Stimulated activated CD4-positive, alpha-beta T cell treated with anti-CD3 and anti-CD28 coated beads, TNF-alpha, amount 100 ng/mL, for 4 hours (primary cell): ENCODE data around the gene FCGBP.
A peak's percentile ranks its signal among the peaks of the same experiment; 100 is the strongest.
"Not testable (repeated sequence)": the region's sequence is repeated elsewhere in the genome, so short reads cannot be mapped to it uniquely, and the experiment has no call there.

Experiments used
- DNase-seq, 3 experiments: peaks; one replicate each; pipeline ENCODE4 v3.0.0-alpha.2; 2020; ENCODE audit warnings: low read depth in 3 of 3

The FCGBP gene

DNA sequence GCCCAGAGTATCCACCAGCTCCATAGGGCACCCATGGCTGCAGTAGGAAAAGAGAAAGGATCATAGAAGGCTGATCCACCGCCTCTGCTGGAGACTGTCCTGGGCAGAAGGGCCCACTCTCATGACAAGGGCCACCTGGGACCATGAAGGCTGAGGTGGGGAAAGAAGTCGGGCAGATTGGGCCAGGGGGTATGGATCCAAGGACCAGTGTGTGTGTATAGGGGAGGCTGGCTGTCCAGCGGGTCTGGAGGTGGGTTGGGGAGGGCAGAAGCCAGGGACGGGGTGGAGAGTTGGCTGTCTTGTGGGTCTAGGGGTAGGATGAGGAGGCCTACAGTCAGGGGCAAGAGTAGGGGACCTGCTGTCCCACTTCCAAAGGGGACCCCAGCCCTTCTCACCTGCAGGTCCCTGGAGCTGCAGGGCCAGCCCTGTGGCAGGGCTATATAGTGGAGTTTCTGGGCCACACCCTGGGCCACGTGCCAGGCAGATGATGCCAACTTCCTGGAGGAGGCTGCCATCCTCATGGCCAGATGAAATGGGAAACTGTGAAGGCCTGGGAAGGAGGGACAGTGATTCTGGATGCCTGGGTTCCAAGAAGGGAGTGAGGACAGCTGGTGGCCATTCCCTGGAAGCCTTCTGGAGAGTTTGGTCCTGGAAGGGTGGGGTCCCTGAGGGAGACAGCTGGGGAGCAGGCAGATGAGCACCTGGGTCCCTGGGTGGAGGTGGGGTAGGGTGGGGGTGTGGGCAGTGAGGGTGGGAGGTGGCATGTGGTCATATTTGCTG lies at the start of gene FCGBP:
Gene FCGBP, minus strand, starts transcription at position 51 of the 780 bp plus-strand sequence.
- DNase-seq = no peak

DNA sequence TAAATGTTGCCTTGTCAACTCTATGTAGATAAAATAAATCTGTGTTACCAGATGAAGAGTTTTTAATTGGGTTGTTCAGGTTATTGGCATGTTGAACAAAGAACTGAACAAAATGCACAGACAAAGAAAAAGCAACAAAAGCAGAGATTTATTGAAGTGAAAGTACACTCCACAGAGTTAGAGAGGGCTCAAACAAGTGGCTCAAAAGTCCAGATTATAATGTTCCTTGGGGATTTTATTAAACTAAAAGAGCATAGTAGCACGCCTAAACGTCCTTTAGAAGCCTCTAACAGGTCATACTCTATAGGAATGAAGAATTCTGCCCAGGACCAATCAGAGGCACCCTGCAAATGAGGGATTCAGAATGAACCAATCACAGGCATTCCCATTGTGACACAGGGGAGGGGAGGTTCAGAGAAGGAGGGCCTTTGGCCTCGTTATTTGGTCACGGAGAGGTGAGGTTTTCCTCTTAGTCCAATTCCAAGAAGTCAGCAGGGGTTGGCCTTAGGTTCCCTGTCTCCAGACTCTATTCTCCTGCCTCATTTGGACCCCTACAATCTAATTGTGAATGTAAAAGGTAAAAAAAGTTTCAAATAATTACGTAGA lies 49.4 kb upstream of the FCGBP start:
- DNase-seq = no peak

DNA sequence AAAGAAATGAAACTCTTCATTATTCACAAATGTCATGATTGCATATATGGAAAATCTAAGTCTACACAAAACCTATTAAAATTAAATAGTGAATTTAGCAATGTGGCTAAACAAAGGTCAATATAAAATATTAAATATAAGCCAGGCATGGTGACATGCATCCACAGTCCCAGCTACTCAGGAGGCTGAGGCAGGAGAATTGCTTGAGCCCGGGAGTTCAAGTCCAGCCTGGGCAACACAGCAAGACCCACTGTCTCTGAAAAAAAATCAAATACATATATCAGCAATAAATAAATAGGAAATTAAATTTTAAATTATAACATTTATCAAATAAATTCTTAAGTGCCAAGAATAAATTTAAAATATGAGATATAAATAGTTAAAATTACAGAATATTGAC lies 48.4 kb upstream of the FCGBP start:
- no peak for DNase-seq

DNA sequence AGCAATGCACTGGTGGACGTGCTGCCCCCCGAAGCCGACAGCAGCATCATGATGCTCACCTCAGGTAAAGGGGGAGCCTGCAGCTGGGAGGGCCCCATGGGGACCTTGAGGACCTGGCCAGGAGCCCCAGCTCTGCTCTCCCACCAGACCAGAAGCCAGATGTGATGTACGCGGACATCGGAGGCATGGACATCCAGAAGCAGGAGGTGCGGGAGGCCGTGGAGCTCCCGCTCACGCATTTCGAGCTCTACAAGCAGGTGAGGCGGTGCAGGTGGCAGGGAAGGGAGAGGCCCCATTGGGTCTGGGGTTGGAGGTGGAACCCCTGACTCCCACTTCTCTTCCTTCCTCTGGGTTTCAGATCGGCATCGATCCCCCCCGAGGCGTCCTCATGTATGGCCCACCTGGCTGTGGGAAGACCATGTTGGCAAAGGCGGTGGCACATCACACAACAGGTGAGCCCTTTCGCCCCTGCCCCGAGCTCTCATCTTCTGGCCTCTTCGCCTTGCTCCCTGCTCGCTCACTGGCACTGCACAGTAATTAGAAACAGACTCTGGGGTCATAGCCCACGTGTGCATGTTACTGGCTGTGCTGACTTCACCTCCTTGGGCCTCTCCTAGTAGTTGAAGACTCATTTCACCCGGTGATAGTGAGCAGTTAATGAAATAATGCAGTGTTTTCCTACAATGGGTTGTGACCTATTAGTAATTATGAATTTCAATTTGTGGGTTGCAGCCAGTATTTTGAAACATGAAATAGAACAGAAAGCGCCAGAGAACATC lies 40.1 kb upstream of the FCGBP start:
- no peak for DNase-seq

DNA sequence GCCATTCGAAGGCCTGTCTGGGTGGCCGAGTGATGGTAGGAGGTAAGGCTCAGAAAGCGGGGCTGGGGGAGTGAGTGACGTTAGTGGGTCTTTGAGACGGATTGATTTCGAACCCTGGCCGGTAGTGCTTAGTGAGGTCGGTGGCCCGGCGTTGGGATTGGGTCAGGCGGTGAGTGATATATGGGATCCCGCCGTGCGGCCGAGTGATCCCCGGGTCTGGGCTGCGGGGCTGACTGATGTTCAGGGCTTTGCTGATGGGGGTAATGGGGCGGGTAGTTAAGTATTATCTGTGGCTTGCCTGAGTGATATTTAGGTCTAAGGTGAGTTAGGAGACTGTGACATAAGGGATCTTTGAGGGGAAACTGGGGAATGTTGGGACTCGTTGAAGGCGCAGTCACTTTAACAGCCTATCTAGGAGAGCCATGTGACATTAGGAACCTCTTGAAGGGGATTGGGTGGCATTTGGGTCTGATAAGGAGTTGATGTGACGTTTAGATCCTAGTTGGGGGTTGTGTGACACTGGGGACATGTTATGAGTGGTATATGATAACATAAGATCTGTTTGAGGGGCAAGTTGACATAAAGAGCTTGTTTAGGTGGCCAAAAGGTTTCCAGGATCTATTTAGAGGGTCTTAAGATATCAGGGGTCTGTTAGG lies 37.1 kb upstream of the FCGBP start:
- DNase-seq = no peak

DNA sequence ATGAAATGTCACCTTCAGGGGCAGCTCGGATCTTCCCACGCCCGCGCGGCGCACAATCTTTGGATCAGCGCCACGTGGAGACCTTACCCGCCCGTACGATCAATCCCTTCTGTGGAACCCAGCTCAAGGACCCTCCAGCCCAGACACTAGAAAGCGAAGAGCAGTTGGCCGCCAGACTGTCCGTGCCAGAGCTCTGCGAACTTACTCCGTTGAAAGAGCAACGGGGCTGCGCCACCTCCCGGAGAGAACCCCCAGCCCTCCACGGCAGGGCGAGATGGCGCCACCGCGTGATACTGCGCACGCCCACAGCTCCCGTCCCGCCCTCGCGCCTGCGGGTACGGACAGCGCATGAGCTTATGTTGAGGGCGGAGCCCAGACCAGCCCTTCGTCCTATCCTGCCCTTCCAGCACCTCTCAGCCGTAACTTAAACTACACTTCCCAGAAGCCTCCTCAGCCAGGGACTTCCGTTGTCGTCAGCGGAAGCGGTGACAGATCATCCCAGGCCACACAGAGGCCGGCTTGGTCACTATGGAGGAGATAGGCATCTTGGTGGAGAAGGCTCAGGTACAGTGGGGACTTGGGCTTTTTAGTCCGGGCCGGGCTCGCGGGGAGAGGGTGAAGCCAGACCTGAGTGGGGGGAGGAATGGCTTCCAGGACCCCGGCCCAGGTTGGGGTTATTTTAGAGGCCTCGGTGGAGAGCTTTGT lies 36.4 kb upstream of the FCGBP start, which contains the start of gene PSMC4:
Gene PSMC4, plus strand, starts transcription at position 491 of the 705 bp plus-strand sequence. Its CDS starts 38 bp downstream, at position 529.
- DNase-seq = peak; percentile 95 to 98 (median 97)

DNA sequence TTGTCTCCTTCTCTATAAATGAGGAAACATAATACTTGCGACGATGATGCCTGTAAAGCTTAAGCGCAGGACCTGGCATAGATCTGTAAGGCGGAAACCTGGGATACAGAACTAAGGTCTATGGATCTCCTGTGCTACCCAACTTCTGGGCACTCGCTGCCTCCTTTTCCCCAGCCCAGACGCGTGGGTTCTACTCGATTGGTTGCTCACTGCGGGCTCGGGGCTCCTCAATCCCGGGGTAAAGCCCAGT lies 35.9 kb upstream of the FCGBP start:
- no peak for DNase-seq

DNA sequence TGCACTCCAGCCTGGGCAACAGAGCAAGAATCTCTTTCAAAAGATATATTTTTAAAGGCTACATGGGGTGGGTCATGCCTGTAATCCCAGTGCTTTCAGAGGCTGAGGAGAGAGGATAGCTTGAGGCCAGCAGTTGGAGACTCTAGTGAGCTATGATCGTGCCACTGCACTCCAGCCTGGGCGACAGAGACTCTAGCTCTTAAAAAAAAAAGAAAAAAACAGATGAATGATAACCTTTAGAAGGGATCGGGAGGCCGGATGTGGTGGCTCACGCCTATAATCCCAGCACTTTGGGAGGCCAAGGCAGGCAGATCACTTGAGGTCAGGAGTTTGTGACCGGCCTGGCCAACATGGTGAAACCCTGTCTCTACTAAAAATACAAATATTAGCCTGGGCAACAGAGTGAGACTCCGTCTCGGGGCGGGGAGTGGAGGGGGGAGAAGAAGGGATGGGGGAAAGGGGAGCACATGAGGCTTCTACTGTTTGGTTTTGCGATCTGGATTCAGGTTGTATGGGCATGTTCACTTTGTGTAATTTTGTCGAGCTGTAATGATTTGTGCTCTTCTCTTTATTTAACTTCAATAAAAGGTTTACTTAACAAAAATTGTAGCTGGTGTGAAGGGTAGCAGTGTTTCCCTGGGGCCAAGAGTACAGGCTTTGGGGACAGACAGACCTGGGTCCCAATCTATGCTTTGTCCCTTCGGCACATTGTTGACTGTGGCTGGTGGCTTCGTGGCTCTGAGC lies 35.4 kb upstream of the FCGBP start:
- DNase-seq = no peak

DNA sequence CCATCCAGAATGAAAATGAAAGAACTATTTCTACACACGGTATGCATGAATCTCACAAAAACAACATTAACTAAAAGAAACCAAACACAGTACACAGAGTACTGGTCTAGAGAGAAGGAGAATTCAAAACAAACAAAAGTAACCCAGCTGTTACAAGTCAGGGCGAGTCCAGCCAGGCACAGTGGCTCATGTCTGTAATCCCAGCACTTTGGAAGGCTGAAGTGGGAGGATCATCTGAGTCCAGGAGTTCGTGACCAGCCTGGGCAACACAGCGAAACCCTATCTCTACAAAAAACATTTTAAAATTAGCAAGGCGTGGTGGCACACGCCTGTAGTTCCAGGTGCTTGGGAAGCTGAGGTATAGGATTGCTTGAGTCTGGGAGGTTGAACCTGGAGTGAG lies 34.8 kb upstream of the FCGBP start:
- no peak for DNase-seq

DNA sequence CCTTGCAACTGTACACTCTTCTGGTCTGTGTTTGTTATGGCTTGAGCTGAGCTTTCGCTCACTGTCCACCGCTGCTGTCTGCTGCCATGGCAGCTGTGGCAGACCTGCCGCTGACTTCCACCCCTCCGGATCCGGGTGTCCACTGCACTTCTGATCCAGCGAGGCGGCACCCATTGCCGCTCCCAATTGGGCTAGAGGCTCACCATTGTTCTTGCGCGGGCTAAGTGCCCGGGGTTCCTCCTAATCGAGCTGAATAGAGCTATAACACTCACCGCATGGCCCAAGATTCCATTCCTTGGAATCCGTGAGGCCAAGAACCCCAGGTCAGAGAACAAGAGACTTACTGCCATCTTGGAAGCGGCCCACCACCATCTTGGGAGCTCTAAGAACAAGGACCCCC lies 34.4 kb upstream of the FCGBP start:
- no peak for DNase-seq

DNA sequence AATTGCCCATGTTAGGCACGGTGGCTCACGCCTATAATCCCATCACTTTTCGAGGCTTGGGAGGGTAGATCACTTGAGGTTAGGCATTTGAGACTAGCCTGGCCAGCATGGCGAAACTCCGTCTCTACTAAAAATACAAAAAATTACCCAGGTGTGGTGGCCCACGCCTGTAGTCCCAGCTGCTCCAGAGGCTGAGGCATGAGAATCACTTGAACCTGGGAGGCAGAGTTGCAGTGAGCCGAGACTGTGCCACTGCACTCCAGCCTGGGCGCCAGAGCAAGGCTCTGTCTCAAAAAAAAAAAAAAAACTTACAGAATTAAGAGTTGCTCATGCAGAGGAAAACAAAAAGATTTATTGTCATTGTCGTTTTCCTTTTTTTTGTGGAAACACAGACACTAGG lies 33.1 kb upstream of the FCGBP start:
- no peak for DNase-seq

DNA sequence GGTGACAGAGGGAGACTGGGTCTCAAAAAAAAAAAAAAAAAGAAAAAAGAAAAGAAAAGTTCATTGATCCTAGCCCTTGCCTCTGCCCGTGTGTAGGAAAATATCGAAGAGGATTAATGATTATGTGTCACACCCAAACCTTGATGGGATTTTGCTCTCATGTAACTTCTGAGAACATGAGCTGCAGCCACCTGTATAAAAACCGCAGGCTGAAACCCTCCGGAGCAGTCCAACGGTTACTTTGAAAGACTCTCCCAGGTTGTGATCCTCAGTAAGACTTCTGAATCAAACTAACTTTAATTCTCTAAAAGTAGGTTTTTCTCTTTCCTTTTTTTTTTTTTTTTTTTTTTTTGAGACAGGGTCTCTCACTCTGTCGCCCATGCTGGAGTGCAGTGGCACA lies 32.2 kb upstream of the FCGBP start:
- DNase-seq = no peak

DNA sequence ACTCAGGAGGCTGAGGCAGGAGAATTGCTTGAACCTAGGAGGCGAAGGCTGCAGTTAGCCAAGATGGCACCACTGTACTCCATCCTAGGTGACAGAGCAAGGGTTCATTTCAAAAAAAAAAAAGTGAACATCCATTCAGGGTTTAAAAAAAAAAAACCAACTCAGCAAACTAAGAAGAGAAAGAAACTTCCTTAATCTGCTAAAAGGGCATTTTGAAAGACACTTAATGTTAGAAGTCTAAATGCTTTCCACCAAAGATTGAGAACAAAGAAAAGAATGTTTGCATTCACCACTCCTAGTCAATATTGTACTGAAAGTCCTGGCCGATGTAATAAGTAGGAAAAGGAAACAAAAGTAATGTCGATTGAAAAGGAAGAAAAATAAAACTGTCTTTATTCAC lies 29.5 kb upstream of the FCGBP start:
- no peak for DNase-seq

DNA sequence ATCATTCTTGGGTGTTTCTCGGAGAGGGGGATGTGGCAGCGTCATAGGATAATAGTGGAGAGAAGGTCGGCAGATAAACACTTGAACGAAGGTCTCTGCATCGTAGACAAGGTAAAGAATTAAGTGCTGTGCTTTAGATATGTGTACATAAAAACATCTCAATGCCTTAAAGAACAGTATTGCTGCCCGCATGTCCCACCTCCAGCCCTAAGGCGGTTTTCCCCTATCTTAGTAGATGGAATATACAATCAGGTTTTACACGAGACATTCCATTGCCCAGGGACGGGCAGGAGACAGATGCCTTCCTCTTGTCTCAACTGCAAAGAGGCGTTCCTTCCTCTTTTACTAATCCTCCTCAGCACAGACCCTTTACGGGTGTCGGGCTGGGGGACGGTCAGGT lies 25.0 kb upstream of the FCGBP start:
- DNase-seq = not testable (repeated sequence)

DNA sequence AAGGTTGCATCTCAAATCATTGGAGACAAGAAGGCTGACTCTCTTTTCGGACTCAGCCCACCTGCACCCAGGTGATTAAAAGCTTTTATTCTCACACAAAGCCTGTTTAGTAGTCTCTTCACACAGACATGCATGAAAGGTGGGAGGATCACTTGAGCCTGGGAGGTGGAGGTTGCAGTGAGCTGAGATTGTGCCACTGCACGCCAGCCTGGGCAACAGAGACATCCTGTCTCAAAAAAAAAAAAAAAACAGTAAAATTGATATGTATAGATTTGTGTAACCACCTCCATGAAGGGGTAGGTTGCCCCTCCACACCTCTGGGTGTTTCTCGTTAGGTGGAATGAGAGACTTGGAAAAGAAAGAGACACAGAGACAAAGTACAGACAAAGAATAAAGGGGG lies 24.5 kb upstream of the FCGBP start:
- DNase-seq = not testable (repeated sequence)

DNA sequence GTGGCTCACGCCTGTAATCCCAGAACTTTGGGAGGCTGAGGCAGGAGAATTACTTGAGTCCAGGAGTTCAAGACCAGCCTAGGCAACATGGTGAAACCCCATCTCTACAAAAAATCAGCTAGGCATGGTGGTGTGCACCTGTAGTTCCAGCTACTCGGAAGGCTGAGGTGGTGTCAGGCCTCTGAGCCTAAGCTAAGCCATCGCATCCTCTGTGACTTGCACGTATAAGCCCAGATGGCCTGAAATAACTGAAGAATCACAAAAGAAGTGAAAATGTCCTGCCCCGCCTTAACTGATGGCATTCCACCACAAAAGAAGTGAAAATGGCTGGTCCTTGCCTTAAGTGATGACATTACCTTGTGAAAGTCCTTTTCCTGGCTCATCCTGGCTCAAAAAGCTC lies 23.5 kb upstream of the FCGBP start:
- not testable (repeated sequence) for DNase-seq

DNA sequence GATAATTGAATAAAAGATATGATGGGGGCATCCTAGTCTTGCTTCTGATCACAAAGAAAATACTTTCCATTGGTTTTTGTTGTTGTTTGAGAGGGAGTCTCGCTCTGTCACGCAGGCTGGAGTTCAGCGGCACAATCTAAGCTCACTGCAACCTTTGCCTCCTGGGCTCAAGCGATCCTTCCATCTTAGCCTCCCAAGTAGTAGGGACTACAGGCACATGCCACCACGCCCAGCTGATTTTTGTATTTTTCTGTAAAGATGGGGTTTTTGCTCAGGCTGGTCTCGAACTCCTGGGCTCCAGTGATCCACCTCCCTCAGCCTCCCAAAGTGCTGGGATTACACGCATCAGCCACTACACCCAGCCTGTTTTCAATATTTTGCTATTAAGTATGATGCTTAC lies 19.5 kb upstream of the FCGBP start:
- no peak for DNase-seq

DNA sequence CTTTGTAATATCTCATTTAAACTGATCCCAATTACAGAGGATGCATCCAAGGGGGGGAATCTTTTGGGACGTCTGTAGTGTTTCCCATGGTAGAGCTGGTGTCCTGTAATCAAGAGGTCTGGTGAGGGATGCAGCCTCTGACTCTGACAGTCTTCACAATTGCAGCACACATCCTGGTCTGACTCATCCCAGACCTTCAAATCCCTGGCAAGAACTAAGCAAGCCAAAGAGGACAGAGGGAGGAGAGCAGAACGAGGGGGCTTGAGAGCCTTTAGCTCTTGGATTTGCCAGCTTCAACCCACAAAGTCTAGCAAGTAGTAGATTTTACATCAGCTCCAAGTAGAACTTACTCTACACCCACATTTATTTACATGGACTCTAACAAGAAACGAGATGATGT lies 17.3 kb upstream of the FCGBP start:
- DNase-seq = no peak

DNA sequence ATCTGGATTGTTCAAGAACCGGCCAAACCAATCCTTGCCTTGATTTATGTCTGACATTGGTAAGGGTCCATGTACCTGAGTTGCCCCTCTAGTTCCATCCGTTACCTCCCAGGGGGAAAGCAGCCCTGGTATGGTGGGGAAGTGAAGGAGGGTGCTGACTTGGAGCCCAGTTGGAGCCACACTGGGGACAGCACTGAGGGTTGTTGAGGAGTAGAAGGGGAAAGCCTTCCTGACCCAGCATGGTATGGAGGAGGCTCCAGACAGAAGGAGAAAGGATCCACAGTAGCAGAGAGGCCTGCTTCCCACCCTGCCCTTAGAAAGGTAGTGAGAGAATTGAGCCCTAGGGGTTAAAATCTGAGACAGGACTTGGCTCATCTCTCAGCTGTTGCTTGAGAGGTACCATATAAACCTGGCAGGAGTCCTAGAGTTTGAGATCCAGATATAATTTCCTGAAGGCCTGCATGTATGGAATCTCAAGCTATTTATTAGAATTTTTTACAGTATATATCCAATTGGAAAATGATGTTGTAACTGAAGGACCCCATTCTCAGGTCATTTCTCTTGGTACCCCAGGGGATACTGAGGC lies 16.7 kb upstream of the FCGBP start:
- DNase-seq = no peak

DNA sequence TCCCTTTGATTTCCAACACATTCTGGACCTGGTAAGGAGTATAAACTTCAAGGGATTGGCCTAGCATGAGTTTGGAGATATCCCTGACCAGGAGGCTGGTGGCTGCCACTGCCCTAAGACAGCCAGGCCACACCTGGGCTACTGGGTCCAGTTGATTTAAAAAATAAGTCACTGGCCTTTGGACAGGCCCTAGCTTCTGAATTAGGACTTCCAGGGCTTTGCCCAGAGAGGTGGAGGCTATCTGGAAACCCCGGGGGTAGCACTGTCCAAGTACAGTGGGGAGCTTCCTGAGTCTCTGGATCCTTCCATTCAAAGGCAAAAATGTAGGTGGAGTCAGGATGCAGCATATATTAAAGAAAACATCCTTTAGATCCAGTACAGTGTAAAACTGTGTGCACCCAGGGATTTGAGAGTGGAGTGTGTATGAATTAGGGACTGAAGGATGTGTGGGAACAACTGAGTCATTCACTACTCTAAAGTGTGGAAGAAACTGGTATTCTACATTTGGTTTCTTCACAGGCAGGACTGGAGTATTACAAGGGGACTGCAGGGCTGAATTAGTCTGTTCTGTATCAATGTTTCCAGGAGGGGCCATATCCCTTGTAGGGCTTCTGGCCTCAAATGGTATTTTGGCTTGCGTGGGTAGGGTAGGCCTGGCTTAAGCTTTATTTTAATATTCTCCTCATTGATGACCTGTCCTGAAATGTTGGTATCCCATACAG lies 14.8 kb upstream of the FCGBP start:
- no peak for DNase-seq
